Measurements from ENCODE around the gene STRBP. TPM values are rescaled to one million over a fixed set of nuclear protein-coding genes. Genes with fewer than 3 reads are reported as not detected.

The STRBP gene
- total and polyA plus RNA-seq, 2 donors from 2014 or later = 21.6 to 30.7 TPM

DNA sequence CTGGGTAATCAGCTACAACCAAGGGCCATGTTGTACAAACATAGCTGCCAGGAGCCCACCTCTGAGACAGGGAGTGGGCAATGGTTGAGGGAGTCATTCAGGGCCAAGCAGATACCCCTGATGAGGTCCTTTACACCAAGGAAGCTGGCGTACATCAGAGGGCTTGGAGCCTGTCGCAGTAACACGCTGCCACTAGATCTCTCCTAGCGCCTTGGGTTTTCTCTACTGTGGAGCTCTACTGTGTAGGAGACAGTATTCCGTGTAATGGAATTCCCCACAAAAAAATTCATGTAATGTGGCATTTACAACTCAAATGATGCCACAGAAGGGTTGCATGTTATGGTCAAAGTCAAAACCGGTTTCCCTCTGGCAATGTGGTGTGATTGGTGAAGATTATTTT is 46.2 kb upstream of the STRBP start:
- Histone ChIP-seq H3K27me3 (ENCODE audit: control insufficient read depth, insufficient read depth, low read length) (no peaks in the 10 kb centered on the region), H3K9ac (ENCODE audit: low read length in 3 of 3) (no peak overlapping the region), H3K4me1 (ENCODE audit: control insufficient read depth in 2 of 3, insufficient read depth in 2 of 3, low read depth in 1 of 3, low read length in 3 of 3) (no peaks in the 10 kb centered on the region), H3K9me3 (ENCODE audit: control insufficient read depth in 2 of 3, insufficient read depth in 1 of 3, low read length in 3 of 3) (no peaks in the 10 kb centered on the region), H3K36me3 (ENCODE audit: control insufficient read depth in 2 of 3, insufficient read depth in 3 of 3, low read length in 3 of 3) (no peaks in the 10 kb centered on the region), H3K4me3 (ENCODE audit: low read length in 3 of 3) (no peak overlapping the region), H3K27ac (ENCODE audit: low read depth in 2 of 2, low read length in 2 of 2) (no peak overlapping the region)
- DNase-seq (peak in 1 of 5 donors; percentile 27), FAIRE-seq (no peak)
- intact Hi-C loops (cut with DNase I) = no loop called here
- TF ChIP-seq, protein P1, sequence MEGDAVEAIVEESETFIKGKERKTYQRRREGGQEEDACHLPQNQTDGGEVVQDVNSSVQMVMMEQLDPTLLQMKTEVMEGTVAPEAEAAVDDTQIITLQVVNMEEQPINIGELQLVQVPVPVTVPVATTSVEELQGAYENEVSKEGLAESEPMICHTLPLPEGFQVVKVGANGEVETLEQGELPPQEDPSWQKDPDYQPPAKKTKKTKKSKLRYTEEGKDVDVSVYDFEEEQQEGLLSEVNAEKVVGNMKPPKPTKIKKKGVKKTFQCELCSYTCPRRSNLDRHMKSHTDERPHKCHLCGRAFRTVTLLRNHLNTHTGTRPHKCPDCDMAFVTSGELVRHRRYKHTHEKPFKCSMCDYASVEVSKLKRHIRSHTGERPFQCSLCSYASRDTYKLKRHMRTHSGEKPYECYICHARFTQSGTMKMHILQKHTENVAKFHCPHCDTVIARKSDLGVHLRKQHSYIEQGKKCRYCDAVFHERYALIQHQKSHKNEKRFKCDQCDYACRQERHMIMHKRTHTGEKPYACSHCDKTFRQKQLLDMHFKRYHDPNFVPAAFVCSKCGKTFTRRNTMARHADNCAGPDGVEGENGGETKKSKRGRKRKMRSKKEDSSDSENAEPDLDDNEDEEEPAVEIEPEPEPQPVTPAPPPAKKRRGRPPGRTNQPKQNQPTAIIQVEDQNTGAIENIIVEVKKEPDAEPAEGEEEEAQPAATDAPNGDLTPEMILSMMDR (IDR thresholded peaks at IDR 0.05; ENCODE audit: borderline replicate concordance, extremely low read depth, insufficient read depth) = no peak

DNA sequence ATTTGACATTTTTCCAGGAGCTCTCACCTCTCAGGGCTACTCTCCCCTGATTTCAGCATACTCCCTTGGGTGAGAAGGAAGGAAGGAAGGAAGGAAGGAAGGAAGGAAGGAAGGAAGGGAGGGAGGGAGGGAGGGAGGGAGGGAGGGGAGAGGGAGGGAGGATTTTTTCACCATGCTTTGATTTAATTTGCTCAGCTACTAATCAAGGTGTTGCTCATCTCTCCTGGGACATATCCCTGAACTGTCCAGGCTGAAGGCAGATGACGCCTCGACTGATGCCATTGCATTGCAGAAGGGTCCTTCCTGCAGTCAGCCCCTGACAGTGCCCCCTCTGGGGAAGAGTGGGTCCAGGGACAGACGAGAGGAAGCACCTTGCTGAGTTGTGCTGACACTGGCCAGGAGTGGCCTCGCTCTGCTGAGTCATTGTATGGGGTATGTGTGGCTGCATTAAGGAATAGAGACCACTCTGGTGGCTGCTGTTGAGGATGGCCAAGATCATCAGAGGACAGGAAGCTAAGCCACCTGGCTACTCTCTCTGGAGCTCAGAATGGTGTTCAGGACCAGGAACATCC is 44.0 kb upstream of the STRBP start:
- no peak overlapping the region for H3K27ac ChIP-seq (ENCODE audit: low read depth in 2 of 2, low read length in 2 of 2)
- FAIRE-seq (no peak), DNase-seq (peak in 1 of 5 donors; percentile 34)
- no peak overlapping the region for H3K4me3 ChIP-seq (ENCODE audit: low read length in 3 of 3)
- no peaks in the 10 kb centered on the region for H3K36me3 ChIP-seq (ENCODE audit: control insufficient read depth in 2 of 3, insufficient read depth in 3 of 3, low read length in 3 of 3)
- no peaks in the 10 kb centered on the region for H3K9me3 ChIP-seq (ENCODE audit: control insufficient read depth in 2 of 3, insufficient read depth in 1 of 3, low read length in 3 of 3)
- no peaks in the 10 kb centered on the region for H3K27me3 ChIP-seq (ENCODE audit: control insufficient read depth, insufficient read depth, low read length)
- H3K9ac ChIP-seq (ENCODE audit: low read length in 3 of 3) = no peak overlapping the region
- TF ChIP-seq, protein P1 (IDR thresholded peaks at IDR 0.05; ENCODE audit: borderline replicate concordance, extremely low read depth, insufficient read depth) = no peak
- H3K4me1 ChIP-seq (ENCODE audit: control insufficient read depth in 2 of 3, insufficient read depth in 2 of 3, low read depth in 1 of 3, low read length in 3 of 3) = no peaks in the 10 kb centered on the region
- intact Hi-C loops (cut with DNase I) = no loop called here

- intact Hi-C loops (cut with DNase I) = no loop called here
- H3K27ac ChIP-seq (ENCODE audit: low read depth in 2 of 2, low read length in 2 of 2) = no peak overlapping the region
- FAIRE-seq = no peak
- H3K36me3 ChIP-seq (ENCODE audit: control insufficient read depth in 2 of 3, insufficient read depth in 3 of 3, low read length in 3 of 3) = no peaks in the 10 kb centered on the region
- no peak overlapping the region for H3K4me3 ChIP-seq (ENCODE audit: low read length in 3 of 3)
- no peak overlapping the region for H3K9ac ChIP-seq (ENCODE audit: low read length in 3 of 3)
- no peaks in the 10 kb centered on the region for H3K9me3 ChIP-seq (ENCODE audit: control insufficient read depth in 2 of 3, insufficient read depth in 1 of 3, low read length in 3 of 3)
- TF ChIP-seq, protein P1 (IDR thresholded peaks at IDR 0.05; ENCODE audit: borderline replicate concordance, extremely low read depth, insufficient read depth) = no peak
- peak in 4 of 5 donors; percentile 25 to 74 (median 57) for DNase-seq
- H3K27me3 ChIP-seq (ENCODE audit: control insufficient read depth, insufficient read depth, low read length) = no peaks in the 10 kb centered on the region
- no peaks in the 10 kb centered on the region for H3K4me1 ChIP-seq (ENCODE audit: control insufficient read depth in 2 of 3, insufficient read depth in 2 of 3, low read depth in 1 of 3, low read length in 3 of 3)
Observed at GRCh38 chr9:123311250-123311752, 42.9 kb upstream of the STRBP start.

Data from kidney (tissue), 14 donors.